Measurements from ENCODE around the gene CCDC117. TPM values are rescaled to one million over a fixed set of nuclear protein-coding genes. Genes with fewer than 3 reads are reported as not detected.
A peak's percentile ranks its signal among the peaks of the same experiment; 100 is the strongest.

CCDC117 gene
- total RNA-seq, 1 experiment from 2014 or later: 40.0 TPM

DNA sequence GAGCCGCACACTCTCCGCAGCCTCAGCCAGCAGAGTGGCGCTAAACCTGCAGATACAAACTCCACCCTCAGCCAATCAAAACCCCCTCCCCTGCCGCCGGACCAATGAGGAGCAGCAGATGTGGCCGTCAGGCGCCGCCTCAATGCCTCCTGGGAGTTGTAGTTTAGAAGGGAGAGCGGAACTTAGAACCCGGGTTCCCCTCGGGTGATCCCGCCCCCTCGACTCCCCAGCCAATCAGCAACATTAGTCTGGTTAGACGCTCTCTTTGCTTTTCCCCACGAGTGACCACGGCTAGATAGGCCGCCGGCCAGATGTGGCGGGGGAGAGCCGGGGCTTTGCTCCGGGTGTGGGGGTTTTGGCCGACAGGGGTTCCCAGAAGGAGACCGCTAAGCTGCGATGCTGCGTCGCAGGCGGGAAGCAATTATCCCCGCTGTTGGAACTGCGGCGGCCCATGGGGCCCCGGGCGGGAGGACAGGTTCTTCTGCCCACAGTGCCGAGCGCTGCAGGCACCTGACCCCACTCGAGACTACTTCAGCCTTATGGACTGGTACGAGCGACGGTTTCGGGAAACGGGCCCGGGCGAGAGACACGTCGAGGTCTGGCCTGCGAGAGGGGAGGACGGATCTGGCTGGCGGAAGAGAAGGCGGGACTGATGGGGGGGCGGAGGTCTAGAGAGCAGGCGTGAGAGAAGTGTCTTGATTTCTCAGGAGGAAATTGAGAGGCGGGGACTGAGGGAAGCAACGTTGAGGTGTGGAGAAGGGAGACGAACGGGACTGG is 30.5 kb upstream of the CCDC117 start, which contains the start of the genes CHEK2 and HSCB:
TSS of gene CHEK2 (minus strand) at position 36 of the 777 bp plus-strand sequence. CDS start 7,099 bp downstream, outside the sequence.
TSS of gene HSCB (plus strand) at position 255 of the 777 bp plus-strand sequence. CDS start at position 312, 57 bp downstream.
- WGBS (ENCODE audit: extremely low coverage, insufficient read length, low lambda C conversion rate): no CpG with 5 or more reads among the region's 54 CpGs
- no peak within 1 kb of the TSS for H3K56ac ChIP-seq (ENCODE audit: insufficient read length, low read depth, low read length)
- no peaks in the 10 kb centered on the region for H3K27me3 ChIP-seq (ENCODE audit: insufficient read depth, low read length)
- Mint-ChIP-seq H3K36me3 (ENCODE audit: insufficient read depth in 1 of 3, low read depth in 3 of 3) (peaks cover 33 to 42% (median 40%) of the 10 kb centered on the region in 3 experiments; a peak in 6 of 7 replicates), H3K27me3 (ENCODE audit: low read depth) (no peaks in the 10 kb centered on the region), H3K9me3 (no peaks in the 10 kb centered on the region), H3K4me3 (peak within 1 kb of the TSS; percentile 79 to 91), H3K4me1 (peaks cover 25 to 33% of the 10 kb centered on the region in 2 experiments), H3K27ac (peak within 1 kb of the TSS; percentile 91 to 97 (median 94))
- H2BK12ac ChIP-seq (ENCODE audit: insufficient read length, low read depth, low read length): no peak within 1 kb of the TSS
- no peak within 1 kb of the TSS for H4K91ac ChIP-seq (ENCODE audit: insufficient read length, low read depth, low read length)
- H3K23me2 ChIP-seq (ENCODE audit: insufficient read length, low read depth, low read length, poor library complexity, severe bottlenecking): peaks cover 12% of the 10 kb centered on the region
- no peak within 1 kb of the TSS for H3T11ph ChIP-seq (ENCODE audit: low read length)
- no peak within 1 kb of the TSS for H4K5ac ChIP-seq (ENCODE audit: insufficient read length, low read depth, low read length)
- H3K18ac ChIP-seq (ENCODE audit: insufficient read length, low read depth, low read length): peak within 1 kb of the TSS; percentile 85
- H3K9me3 ChIP-seq (ENCODE audit: control insufficient read depth, low read depth, low read length): no peaks in the 10 kb centered on the region
- H3K9ac ChIP-seq (ENCODE audit: extremely low read depth, insufficient read length, low read length): peak within 1 kb of the TSS; percentile 90
- H3K79me2 ChIP-seq (ENCODE audit: insufficient read depth, low read length): peaks cover 11% of the 10 kb centered on the region; the same call in 1 of the 2 replicates
- H3K23ac ChIP-seq (ENCODE audit: insufficient read length, low read depth, low read length): no peak within 1 kb of the TSS
- no peak within 1 kb of the TSS for H2BK15ac ChIP-seq (ENCODE audit: low read depth, low read length)
- H2BK120ac ChIP-seq (ENCODE audit: low read depth, low read length, poor library complexity, severe bottlenecking): no peak within 1 kb of the TSS
- TF ChIP-seq, protein P1, sequence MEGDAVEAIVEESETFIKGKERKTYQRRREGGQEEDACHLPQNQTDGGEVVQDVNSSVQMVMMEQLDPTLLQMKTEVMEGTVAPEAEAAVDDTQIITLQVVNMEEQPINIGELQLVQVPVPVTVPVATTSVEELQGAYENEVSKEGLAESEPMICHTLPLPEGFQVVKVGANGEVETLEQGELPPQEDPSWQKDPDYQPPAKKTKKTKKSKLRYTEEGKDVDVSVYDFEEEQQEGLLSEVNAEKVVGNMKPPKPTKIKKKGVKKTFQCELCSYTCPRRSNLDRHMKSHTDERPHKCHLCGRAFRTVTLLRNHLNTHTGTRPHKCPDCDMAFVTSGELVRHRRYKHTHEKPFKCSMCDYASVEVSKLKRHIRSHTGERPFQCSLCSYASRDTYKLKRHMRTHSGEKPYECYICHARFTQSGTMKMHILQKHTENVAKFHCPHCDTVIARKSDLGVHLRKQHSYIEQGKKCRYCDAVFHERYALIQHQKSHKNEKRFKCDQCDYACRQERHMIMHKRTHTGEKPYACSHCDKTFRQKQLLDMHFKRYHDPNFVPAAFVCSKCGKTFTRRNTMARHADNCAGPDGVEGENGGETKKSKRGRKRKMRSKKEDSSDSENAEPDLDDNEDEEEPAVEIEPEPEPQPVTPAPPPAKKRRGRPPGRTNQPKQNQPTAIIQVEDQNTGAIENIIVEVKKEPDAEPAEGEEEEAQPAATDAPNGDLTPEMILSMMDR (conservative IDR thresholded peaks at IDR 0.05): no peak; the same call in 2 of the 3 replicates
- H2AK5ac ChIP-seq (ENCODE audit: insufficient read length, low read length): no peak within 1 kb of the TSS
- peaks cover 5% of the 10 kb centered on the region; the same call in 1 of the 2 replicates for H3K4me1 ChIP-seq (ENCODE audit: insufficient read depth, low read length)
- no peak within 1 kb of the TSS; the same call in 1 of the 2 replicates for H3K14ac ChIP-seq (ENCODE audit: insufficient read depth, low read length)
- peak within 1 kb of the TSS; percentile 68 for H3K27ac ChIP-seq (ENCODE audit: insufficient read length, low read depth, low read length)
- peak within 1 kb of the TSS; percentile 88 for H3K4me2 ChIP-seq (ENCODE audit: insufficient read depth, insufficient read length, low read length)
- H4K20me1 ChIP-seq (ENCODE audit: control insufficient read depth, insufficient read depth, insufficient read length): no peaks in the 10 kb centered on the region
- no peaks in the 10 kb centered on the region for H3K79me1 ChIP-seq (ENCODE audit: insufficient read depth, low read depth, low read length, poor library complexity, severe bottlenecking)
- no peak within 1 kb of the TSS for H2BK20ac ChIP-seq (ENCODE audit: low read depth, low read length, poor library complexity, severe bottlenecking)
- no peak within 1 kb of the TSS for H4K8ac ChIP-seq (replicated peaks; ENCODE audit: insufficient read length, low read depth, low read length)
- H3K4ac ChIP-seq (ENCODE audit: low read depth, low read length): no peak within 1 kb of the TSS
- DNase-seq: peak; percentile 100
- H2BK5ac ChIP-seq (ENCODE audit: insufficient read length, low read length): no peak within 1 kb of the TSS
- H2AFZ ChIP-seq (ENCODE audit: low read length): no peak within 1 kb of the TSS

Measured in H9 (cell line).